Measurements from ENCODE around the gene POLR2M.

POLR2M gene

GRCh38 chr15:57743424-57743823 lies 36.9 kb downstream of the POLR2M start:
- no peaks in the 10 kb centered on the region for H3K36me3 Mint-ChIP-seq
- H3K27ac Mint-ChIP-seq, result no peak overlapping the region
- ATAC-seq, result no peak
- no peak overlapping the region for H3K4me3 Mint-ChIP-seq
- H3K9me3 Mint-ChIP-seq, result no peaks in the 10 kb centered on the region
- no peak for DNase-seq (ENCODE audit: low spot score in 2 of 2)
- H3K4me1 Mint-ChIP-seq, result no peaks in the 10 kb centered on the region

GRCh38 chr15:57746786-57747185 lies 40.3 kb downstream of the POLR2M start:
- H3K36me3 Mint-ChIP-seq, result no peaks in the 10 kb centered on the region
- H3K27ac Mint-ChIP-seq, result peak overlapping the region; percentile 24
- no peaks in the 10 kb centered on the region for H3K4me1 Mint-ChIP-seq
- no peak for ATAC-seq
- H3K9me3 Mint-ChIP-seq, result no peaks in the 10 kb centered on the region
- DNase-seq (ENCODE audit: low spot score in 2 of 2), result no peak
- no peak overlapping the region for H3K4me3 Mint-ChIP-seq

- Mint-ChIP-seq H3K9me3 (no peaks in the 10 kb centered on the region), H3K36me3 (no peaks in the 10 kb centered on the region), H3K27ac (peak overlapping the region; percentile 24), H3K4me3 (no peak overlapping the region), H3K4me1 (no peaks in the 10 kb centered on the region)
- ATAC-seq (no peak), DNase-seq (ENCODE audit: low spot score in 2 of 2) (no peak)
These were observed 40.8 kb downstream of the POLR2M start for GRCh38 chr15:57747206-57747896.

GRCh38 chr15:57751177-57751800 lies 44.8 kb downstream of the POLR2M start:
- ATAC-seq (no peak), DNase-seq (ENCODE audit: low spot score in 2 of 2) (no peak)
- H3K27ac Mint-ChIP-seq, result no peak overlapping the region
- no peaks in the 10 kb centered on the region for H3K9me3 Mint-ChIP-seq
- H3K36me3 Mint-ChIP-seq, result no peaks in the 10 kb centered on the region
- no peak overlapping the region for H3K4me3 Mint-ChIP-seq
- no peaks in the 10 kb centered on the region for H3K4me1 Mint-ChIP-seq

- Mint-ChIP-seq H3K36me3 (no peaks in the 10 kb centered on the region), H3K27ac (no peak overlapping the region), H3K4me3 (no peak overlapping the region), H3K4me1 (no peaks in the 10 kb centered on the region), H3K9me3 (no peaks in the 10 kb centered on the region)
- ATAC-seq (no peak), DNase-seq (ENCODE audit: low spot score in 2 of 2) (no peak)
These were observed 45.9 kb downstream of the POLR2M start for GRCh38 chr15:57752436-57752835.

GRCh38 chr15:57752840-57753239 lies 46.3 kb downstream of the POLR2M start:
- Mint-ChIP-seq H3K4me3 (no peak overlapping the region), H3K27ac (no peak overlapping the region), H3K9me3 (no peaks in the 10 kb centered on the region), H3K4me1 (no peaks in the 10 kb centered on the region), H3K36me3 (no peaks in the 10 kb centered on the region)
- ATAC-seq (no peak), DNase-seq (ENCODE audit: low spot score in 2 of 2) (no peak)

- Mint-ChIP-seq H3K4me3 (no peak overlapping the region), H3K27ac (no peak overlapping the region), H3K4me1 (no peaks in the 10 kb centered on the region), H3K9me3 (no peaks in the 10 kb centered on the region), H3K36me3 (no peaks in the 10 kb centered on the region)
- ATAC-seq (no peak), DNase-seq (ENCODE audit: low spot score in 2 of 2) (no peak)
These were observed 50.0 kb downstream of the POLR2M start for GRCh38 chr15:57756466-57756865.

- Mint-ChIP-seq H3K4me1 (no peaks in the 10 kb centered on the region), H3K36me3 (no peaks in the 10 kb centered on the region), H3K9me3 (no peaks in the 10 kb centered on the region), H3K27ac (no peak overlapping the region), H3K4me3 (no peak overlapping the region)
- ATAC-seq (no peak), DNase-seq (ENCODE audit: low spot score in 2 of 2) (no peak)
These were observed 52.0 kb downstream of the POLR2M start for GRCh38 chr15:57758560-57758959.

- no peak for DNase-seq (ENCODE audit: low spot score in 2 of 2)
- Mint-ChIP-seq H3K4me1 (no peaks in the 10 kb centered on the region), H3K9me3 (no peaks in the 10 kb centered on the region), H3K27ac (no peak overlapping the region), H3K4me3 (no peak overlapping the region), H3K36me3 (no peaks in the 10 kb centered on the region)
- no peak for ATAC-seq
These were observed 55.0 kb downstream of the POLR2M start for GRCh38 chr15:57761562-57761961.

- Mint-ChIP-seq H3K4me3 (no peak overlapping the region), H3K27ac (no peak overlapping the region), H3K9me3 (no peaks in the 10 kb centered on the region), H3K36me3 (no peaks in the 10 kb centered on the region), H3K4me1 (peaks cover 2% of the 10 kb centered on the region)
- DNase-seq (ENCODE audit: low spot score in 2 of 2) (no peak), ATAC-seq (no peak)
These were observed 55.8 kb downstream of the POLR2M start for GRCh38 chr15:57762302-57762701.

- DNase-seq (ENCODE audit: low spot score in 2 of 2), result no peak
- H3K27ac Mint-ChIP-seq, result no peak overlapping the region
- no peaks in the 10 kb centered on the region for H3K9me3 Mint-ChIP-seq
- H3K4me1 Mint-ChIP-seq, result peaks cover 6% of the 10 kb centered on the region
- H3K4me3 Mint-ChIP-seq, result no peak overlapping the region
- no peak for ATAC-seq
- no peaks in the 10 kb centered on the region for H3K36me3 Mint-ChIP-seq
These were observed 56.9 kb downstream of the POLR2M start for GRCh38 chr15:57763176-57763964.

Measured in stimulated activated effector memory CD8-positive, alpha-beta T cell treated with anti-CD3 and anti-CD28 coated beads, Interleukin-12 subunit alpha, Interleukin-12 subunit beta, amount 100 ng/mL, for 72 hours (primary cell).